Body of pancreas (tissue), 4 donors: Measurements from ENCODE around the gene ISM1.

Experiments
- POLR2A ChIP-seq, 3 donors: fragments of 450-650 bp; IDR thresholded peaks; one replicate each; pipeline ENCODE4 v1.6.1; 2016; ENCODE audit warnings: antibody characterized with exemption in 3 of 3, mild to moderate bottlenecking in 2 of 3
- TF ChIP-seq, protein P1 (sequence below), 7 experiments: fragments of 450-650 bp in 4 of 7; fragments of 200-600 bp in 3 of 7; sonication (generic) in 3 of 7; IDR thresholded peaks; one replicate each; pipeline ENCODE4 v1.5.1; 2016 to 2019; ENCODE audit warnings: antibody characterized with exemption in 7 of 7

DNA sequence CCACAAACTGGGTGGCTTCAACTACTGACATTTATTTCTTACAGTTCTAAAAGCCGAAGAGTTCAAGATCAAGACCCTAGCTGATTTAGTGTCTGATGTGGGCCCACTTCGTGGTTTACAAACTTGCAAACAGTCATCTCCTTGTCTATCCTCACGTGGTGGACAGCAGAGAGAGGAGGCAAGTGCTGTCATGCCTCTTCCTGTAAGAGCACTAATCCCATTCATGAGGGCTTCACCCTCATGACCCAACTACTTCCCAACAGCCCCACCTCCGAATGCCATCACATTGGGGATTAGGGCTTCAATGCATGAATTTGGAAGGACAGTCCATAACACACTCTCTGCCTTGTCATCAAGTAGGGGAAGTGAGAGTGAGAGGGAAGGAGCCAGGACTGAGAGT lies 15.6 kb upstream of the ISM1 start:
- no peak for TF ChIP-seq POLR2A (IDR thresholded peaks at IDR 0.05)
- TF ChIP-seq, protein P1, sequence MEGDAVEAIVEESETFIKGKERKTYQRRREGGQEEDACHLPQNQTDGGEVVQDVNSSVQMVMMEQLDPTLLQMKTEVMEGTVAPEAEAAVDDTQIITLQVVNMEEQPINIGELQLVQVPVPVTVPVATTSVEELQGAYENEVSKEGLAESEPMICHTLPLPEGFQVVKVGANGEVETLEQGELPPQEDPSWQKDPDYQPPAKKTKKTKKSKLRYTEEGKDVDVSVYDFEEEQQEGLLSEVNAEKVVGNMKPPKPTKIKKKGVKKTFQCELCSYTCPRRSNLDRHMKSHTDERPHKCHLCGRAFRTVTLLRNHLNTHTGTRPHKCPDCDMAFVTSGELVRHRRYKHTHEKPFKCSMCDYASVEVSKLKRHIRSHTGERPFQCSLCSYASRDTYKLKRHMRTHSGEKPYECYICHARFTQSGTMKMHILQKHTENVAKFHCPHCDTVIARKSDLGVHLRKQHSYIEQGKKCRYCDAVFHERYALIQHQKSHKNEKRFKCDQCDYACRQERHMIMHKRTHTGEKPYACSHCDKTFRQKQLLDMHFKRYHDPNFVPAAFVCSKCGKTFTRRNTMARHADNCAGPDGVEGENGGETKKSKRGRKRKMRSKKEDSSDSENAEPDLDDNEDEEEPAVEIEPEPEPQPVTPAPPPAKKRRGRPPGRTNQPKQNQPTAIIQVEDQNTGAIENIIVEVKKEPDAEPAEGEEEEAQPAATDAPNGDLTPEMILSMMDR (IDR thresholded peaks at IDR 0.05) = no peak
